NT2/D1 (cell line): Measurements from ENCODE around the gene PRAMEF12.

ENCODE experiments used
- SUZ12 ChIP-seq: IDR thresholded peaks from 2 replicates; pipeline ENCODE4 v1.6.1; 2011; ENCODE audit not compliant: insufficient read length, insufficient read depth; ENCODE audit errors: extremely low read depth
- YY1 ChIP-seq: IDR thresholded peaks from 2 replicates; pipeline ENCODE4 v1.6.1; 2011; ENCODE audit not compliant: insufficient read length, insufficient read depth
- ZNF274 ChIP-seq: IDR thresholded peaks from 2 replicates; pipeline ENCODE4 v1.6.1; 2011; ENCODE audit warnings: mild to moderate bottlenecking, low read depth, low read length

- TF ChIP-seq ZNF274 (no peak), SUZ12 (no peak), YY1 (no peak)
Observed at GRCh38 chr1:12772520-12772919, 1.0 kb upstream of the PRAMEF12 start.
